ENCODE results near the gene TRIM71. TPM values are rescaled to one million over a fixed set of nuclear protein-coding genes. Genes with fewer than 3 reads are reported as not detected.
A peak's percentile ranks its signal among the peaks of the same experiment; 100 is the strongest.
"Not testable (repeated sequence)": the region's sequence is repeated elsewhere in the genome, so short reads cannot be mapped to it uniquely, and the experiment has no call there.

Gene TRIM71
- total RNA-seq = not detected
- long read RNA-seq, donor 1 = 0 reads
- long read RNA-seq, donor 2 = 0 reads

DNA sequence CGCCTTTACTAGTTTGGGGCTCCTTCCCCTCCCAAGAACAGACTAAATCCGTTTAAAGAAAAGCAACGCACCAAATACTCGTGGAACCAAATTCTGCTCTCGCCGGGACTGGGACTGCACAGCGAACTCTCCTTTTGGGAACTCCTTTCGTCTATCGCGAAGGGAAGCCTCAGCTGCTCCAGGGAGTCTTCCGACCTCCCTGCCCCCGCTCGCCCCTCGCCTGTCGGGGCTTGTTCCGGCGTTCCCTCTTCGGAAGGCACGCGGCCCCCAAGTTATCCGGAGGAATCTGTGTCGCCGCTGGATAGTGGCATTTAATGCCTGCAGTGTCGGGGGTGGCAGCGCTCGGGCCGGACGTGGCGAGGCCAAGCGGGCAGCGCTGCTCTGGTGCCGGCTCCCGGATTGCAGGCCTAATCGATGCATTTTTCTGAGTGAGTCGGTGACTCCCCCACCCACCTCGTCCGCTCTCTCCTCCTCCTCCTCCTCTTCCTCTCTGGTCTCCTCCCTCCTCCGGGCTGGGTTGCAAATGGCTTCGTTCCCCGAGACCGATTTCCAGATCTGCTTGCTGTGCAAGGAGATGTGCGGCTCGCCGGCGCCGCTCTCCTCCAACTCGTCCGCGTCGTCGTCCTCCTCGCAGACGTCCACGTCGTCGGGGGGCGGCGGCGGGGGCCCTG lies at the start of gene TRIM71:
Gene TRIM71, plus strand, starts transcription at position 440 of the 671 bp plus-strand sequence. Its CDS starts 84 bp downstream, at position 524.
- intact Hi-C loops (cut with DNase I, micrococcal nuclease) = no loop called here
- Histone ChIP-seq H3K4me1 (ENCODE audit: low read depth) (peaks cover 13% of the 10 kb centered on the region), H3K9me3 (no peaks in the 10 kb centered on the region), H3K4me3 (no peak within 1 kb of the TSS), H3K36me3 (ENCODE audit: low read depth) (no peaks in the 10 kb centered on the region)
- TF ChIP-seq, protein P1, sequence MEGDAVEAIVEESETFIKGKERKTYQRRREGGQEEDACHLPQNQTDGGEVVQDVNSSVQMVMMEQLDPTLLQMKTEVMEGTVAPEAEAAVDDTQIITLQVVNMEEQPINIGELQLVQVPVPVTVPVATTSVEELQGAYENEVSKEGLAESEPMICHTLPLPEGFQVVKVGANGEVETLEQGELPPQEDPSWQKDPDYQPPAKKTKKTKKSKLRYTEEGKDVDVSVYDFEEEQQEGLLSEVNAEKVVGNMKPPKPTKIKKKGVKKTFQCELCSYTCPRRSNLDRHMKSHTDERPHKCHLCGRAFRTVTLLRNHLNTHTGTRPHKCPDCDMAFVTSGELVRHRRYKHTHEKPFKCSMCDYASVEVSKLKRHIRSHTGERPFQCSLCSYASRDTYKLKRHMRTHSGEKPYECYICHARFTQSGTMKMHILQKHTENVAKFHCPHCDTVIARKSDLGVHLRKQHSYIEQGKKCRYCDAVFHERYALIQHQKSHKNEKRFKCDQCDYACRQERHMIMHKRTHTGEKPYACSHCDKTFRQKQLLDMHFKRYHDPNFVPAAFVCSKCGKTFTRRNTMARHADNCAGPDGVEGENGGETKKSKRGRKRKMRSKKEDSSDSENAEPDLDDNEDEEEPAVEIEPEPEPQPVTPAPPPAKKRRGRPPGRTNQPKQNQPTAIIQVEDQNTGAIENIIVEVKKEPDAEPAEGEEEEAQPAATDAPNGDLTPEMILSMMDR (IDR thresholded peaks at IDR 0.05) = no peak
- ATAC-seq (no peak), DNase-seq (no peak)

DNA sequence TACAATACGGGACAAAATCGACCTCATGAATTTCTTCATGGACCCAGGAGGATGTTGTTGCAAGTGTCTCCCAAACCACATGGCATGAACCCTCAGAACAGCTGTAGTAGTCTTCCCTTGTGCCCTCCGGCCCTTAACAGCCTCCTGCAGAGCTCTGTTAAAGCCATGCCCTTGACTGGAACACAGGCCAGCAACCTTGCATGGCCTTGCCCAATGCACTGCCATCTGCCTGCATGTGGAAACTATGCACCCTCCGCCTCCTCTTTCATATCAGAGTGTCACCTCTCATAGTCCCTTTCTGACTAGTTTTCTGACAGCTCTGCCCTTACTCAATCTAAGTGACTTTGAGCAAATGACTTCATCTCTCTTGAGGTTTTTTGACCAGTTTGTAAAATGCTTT lies 39.4 kb upstream of the TRIM71 start:
- DNase-seq = no peak
- no peaks in the 10 kb centered on the region for H3K9me3 ChIP-seq
- intact Hi-C loops (cut with DNase I, micrococcal nuclease) = no loop called here
- no peak for ATAC-seq
- H3K4me3 ChIP-seq = no peak overlapping the region
- no peaks in the 10 kb centered on the region for H3K36me3 ChIP-seq (ENCODE audit: low read depth)
- H3K4me1 ChIP-seq (ENCODE audit: low read depth) = peaks cover 7% of the 10 kb centered on the region
- TF ChIP-seq, protein P1 (IDR thresholded peaks at IDR 0.05) = no peak

DNA sequence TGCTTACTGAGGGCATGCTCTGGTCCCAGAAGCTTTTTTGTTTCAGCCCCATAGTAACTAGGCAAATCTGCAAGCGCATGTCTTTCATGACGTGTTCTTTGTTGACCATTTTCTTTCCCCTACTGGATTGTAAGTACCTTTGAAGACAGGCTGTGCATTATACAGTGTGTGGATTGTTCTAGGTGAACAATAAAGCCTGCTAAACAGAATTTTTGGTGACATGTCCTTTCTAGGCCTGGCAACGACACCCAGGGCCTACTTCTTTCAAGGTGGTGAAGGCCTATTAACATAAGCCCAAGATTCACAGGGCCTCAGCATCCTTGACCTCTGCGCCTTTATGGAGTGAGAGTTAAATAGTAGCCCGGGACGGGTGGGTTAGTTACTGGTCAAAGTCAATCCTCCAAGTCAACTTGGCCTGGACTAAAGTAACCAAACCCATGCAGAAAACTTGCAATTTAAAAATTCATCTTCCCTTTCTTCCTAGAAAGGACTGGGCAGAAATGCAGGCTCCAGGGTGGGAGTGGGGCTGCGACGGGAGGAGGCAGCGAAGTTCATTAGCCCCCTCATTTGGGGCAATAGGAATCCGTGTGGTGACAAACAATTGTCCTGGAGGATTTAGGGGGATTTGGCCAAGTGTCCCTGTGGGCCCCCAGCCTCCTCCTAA lies 37.6 kb upstream of the TRIM71 start:
- TF ChIP-seq, protein P1 (IDR thresholded peaks at IDR 0.05) = no peak
- H3K4me3 ChIP-seq = no peak overlapping the region
- no peaks in the 10 kb centered on the region for H3K9me3 ChIP-seq
- peaks cover 7% of the 10 kb centered on the region for H3K4me1 ChIP-seq (ENCODE audit: low read depth)
- no peak for ATAC-seq
- no peak for DNase-seq
- intact Hi-C loops (cut with DNase I, micrococcal nuclease) = no loop called here
- no peaks in the 10 kb centered on the region for H3K36me3 ChIP-seq (ENCODE audit: low read depth)

DNA sequence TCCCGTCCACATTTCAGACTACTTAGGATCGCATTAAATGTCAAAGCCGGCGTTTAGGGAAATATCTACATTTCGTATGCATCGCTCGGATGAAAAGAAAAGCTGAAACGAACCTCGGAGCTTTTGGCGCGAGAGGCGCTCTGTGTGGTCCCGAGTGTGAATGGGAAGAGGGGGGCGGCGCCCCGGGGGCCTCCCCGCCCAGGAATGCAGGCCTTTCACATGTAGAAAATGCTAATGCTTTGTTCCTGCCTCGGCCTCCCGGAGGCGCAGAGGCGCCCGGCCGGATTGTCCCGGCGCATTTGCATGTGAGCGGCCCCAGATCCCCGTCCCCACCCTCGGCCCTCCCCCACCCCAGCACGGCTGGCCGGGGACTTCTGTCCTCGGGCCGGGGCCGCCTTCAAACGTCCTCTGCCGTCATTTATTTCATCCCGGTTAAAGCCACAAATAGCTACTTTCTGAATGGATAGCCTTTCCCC lies 37.0 kb upstream of the TRIM71 start:
- H3K4me1 ChIP-seq (ENCODE audit: low read depth) = peaks cover 7% of the 10 kb centered on the region
- DNase-seq = peak; percentile 28 to 68 (median 59)
- intact Hi-C loops (cut with DNase I, micrococcal nuclease) = no loop called here
- H3K36me3 ChIP-seq (ENCODE audit: low read depth) = no peaks in the 10 kb centered on the region
- TF ChIP-seq, protein P1 (IDR thresholded peaks at IDR 0.05) = no peak
- H3K4me3 ChIP-seq = no peak overlapping the region
- no peaks in the 10 kb centered on the region for H3K9me3 ChIP-seq
- ATAC-seq = peak; percentile 64

DNA sequence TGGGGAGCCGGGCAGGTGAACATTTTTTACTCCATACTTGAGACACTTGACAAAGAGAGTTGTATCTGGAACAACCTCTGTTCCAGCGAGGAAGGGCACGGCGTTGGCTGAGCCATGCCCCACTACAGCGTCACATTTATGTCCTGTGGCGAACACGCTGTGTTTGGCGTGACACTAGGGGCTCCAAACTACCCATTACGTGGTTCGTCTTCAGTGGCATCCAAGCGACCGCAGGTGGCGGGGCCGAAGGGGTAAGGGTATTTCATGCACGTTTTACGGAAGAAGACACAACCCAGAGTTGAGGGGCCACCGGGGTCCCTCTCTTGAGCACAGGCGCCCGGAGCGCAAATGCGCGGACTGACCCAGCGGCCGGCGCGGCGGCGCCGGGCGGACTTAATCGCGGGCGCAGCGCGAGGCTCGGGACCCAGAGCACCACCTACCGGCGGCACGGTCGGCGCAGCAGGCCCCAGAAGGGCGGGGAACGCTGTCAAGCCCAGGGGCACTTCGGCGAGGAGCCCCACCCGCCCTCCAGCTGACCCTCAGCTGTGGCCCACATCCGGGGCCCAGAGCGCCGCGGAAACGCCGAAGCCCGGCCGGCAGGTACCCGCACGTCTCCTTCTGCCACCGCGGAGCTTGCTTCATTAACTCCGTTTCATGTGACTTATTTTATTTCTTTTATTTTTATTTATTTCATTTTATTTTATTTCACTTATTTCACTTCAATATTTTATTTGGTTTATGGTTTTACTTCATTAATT lies 36.4 kb upstream of the TRIM71 start:
- peak; percentile 97 for ATAC-seq
- TF ChIP-seq, protein P1 (IDR thresholded peaks at IDR 0.05) = peak; percentile 90

DNA sequence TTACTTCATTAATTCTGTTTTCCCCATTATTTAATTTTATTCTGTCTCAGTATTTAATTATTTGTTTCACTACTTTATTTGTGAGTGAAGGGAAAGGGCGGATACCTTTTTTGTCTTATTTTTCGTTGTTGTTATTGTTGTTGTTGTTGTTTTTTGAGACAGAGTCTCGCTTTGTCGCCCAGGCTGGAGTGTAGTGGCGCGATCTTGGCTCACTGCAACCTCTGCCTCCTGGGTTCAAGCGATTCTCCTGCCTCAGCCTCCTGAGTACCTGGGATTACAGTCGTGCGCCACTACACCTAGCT lies 35.9 kb upstream of the TRIM71 start:
- intact Hi-C loops (cut with DNase I, micrococcal nuclease); H3K4me3 ChIP-seq; H3K36me3 ChIP-seq (ENCODE audit: low read depth); DNase-seq; ATAC-seq; H3K4me1 ChIP-seq (ENCODE audit: low read depth); H3K9me3 ChIP-seq: not testable (repeated sequence)

More for the DNA sequence above, 36.4 kb upstream of the TRIM71 start:
- no peaks in the 10 kb centered on the region for H3K9me3 ChIP-seq
- intact Hi-C loops (cut with DNase I, micrococcal nuclease) = no loop called here
- peaks cover 7% of the 10 kb centered on the region for H3K4me1 ChIP-seq (ENCODE audit: low read depth)
- peak; percentile 78 to 85 (median 79) for DNase-seq
- H3K36me3 ChIP-seq (ENCODE audit: low read depth) = no peaks in the 10 kb centered on the region
- H3K4me3 ChIP-seq = no peak overlapping the region

Measured in mucosa of descending colon (tissue), 3 donors.